H9 (cell line): ENCODE measurements around the gene YRDC. TPM values are rescaled to one million over a fixed set of nuclear protein-coding genes. Genes with fewer than 3 reads are reported as not detected.

Experiments
- DNase-seq: peaks from one replicate; pipeline ENCODE4 v3.0.0-alpha.2; 2017
- H2AFZ ChIP-seq: one replicate; pipeline ENCODE4 v1.6.1; 2013; ENCODE audit warnings: mild to moderate bottlenecking, low read length, control low read depth, moderate library complexity
- H2AK5ac ChIP-seq: 2 replicates; pipeline ENCODE4 v1.6.1; 2013; ENCODE audit warnings: low read length, control low read depth, mixed read lengths; ENCODE audit not compliant: insufficient read length
- H2BK120ac ChIP-seq: one replicate; pipeline ENCODE4 v1.6.1; 2013; ENCODE audit warnings: low read depth, mild to moderate bottlenecking, low read length, control low read depth, inconsistent platforms; ENCODE audit not compliant: poor library complexity, severe bottlenecking
- H2BK12ac ChIP-seq: 2 replicates; pipeline ENCODE4 v1.6.1; 2013; ENCODE audit warnings: low read length, control low read depth, mixed read lengths, low read depth; ENCODE audit not compliant: insufficient read length
- H2BK15ac ChIP-seq: 2 replicates; pipeline ENCODE4 v1.6.1; 2013; ENCODE audit warnings: low read depth, low read length, control low read depth
- H2BK20ac ChIP-seq: one replicate; pipeline ENCODE4 v1.6.1; 2013; ENCODE audit warnings: low read depth, mild to moderate bottlenecking, low read length, control low read depth, inconsistent platforms; ENCODE audit not compliant: poor library complexity, severe bottlenecking
- H2BK5ac ChIP-seq: 2 replicates; pipeline ENCODE4 v1.6.1; 2013; ENCODE audit warnings: low read length, control low read depth, mixed read lengths; ENCODE audit not compliant: insufficient read length
- H3K14ac ChIP-seq: 2 replicates; pipeline ENCODE4 v1.6.1; 2013; ENCODE audit warnings: low read length, control low read depth; ENCODE audit not compliant: insufficient read depth
- H3K18ac ChIP-seq: 2 replicates; pipeline ENCODE4 v1.6.1; 2013; ENCODE audit warnings: low read depth, mild to moderate bottlenecking, mixed read lengths, low read length, control low read depth; ENCODE audit not compliant: insufficient read length
- H3K23ac ChIP-seq: 2 replicates; pipeline ENCODE4 v1.6.1; 2013; ENCODE audit warnings: low read length, control low read depth, mixed read lengths, low read depth; ENCODE audit not compliant: insufficient read length
- H3K23me2 ChIP-seq: 2 replicates; pipeline ENCODE4 v1.6.1; 2013; ENCODE audit warnings: low read depth, mild to moderate bottlenecking, mixed read lengths, low read length, control low read depth; ENCODE audit not compliant: insufficient read length, poor library complexity, severe bottlenecking
- H3K27ac ChIP-seq: 2 replicates; pipeline ENCODE4 v1.5.1; 2013; ENCODE audit warnings: low read length, control low read depth, mixed read lengths, low read depth; ENCODE audit not compliant: insufficient read length
- H3K27me3 ChIP-seq: 2 replicates; pipeline ENCODE4 v1.6.1; 2013; ENCODE audit warnings: low read length, control low read depth, inconsistent platforms; ENCODE audit not compliant: insufficient read depth
- H3K4ac ChIP-seq: 2 replicates; pipeline ENCODE4 v1.6.1; 2013; ENCODE audit warnings: low read depth, mild to moderate bottlenecking, control low read depth, inconsistent platforms, low read length, moderate library complexity
- H3K4me1 ChIP-seq: 2 replicates; pipeline ENCODE4 v1.6.1; 2013; ENCODE audit warnings: low read length, control low read depth, inconsistent platforms; ENCODE audit not compliant: insufficient read depth
- H3K4me2 ChIP-seq: 2 replicates; pipeline ENCODE4 v1.6.1; 2013; ENCODE audit warnings: low read length, control low read depth, mixed read lengths; ENCODE audit not compliant: insufficient read length, insufficient read depth
- H3K56ac ChIP-seq: 2 replicates; pipeline ENCODE4 v1.6.1; 2013; ENCODE audit warnings: low read depth, mild to moderate bottlenecking, mixed read lengths, low read length, control low read depth; ENCODE audit not compliant: insufficient read length
- H3K79me1 ChIP-seq: 2 replicates; pipeline ENCODE4 v1.6.1; 2013; ENCODE audit warnings: low read depth, mild to moderate bottlenecking, moderate library complexity, low read length, control low read depth, inconsistent platforms; ENCODE audit not compliant: insufficient read depth, poor library complexity, severe bottlenecking
- H3K79me2 ChIP-seq: 2 replicates; pipeline ENCODE4 v1.6.1; 2013; ENCODE audit warnings: low read length, control low read depth, inconsistent platforms; ENCODE audit not compliant: insufficient read depth
- H3K9ac ChIP-seq: 2 replicates; pipeline ENCODE4 v1.6.1; 2013; ENCODE audit warnings: low read length, control low read depth, mixed read lengths; ENCODE audit not compliant: insufficient read length; ENCODE audit errors: extremely low read depth
- H3K9me3 ChIP-seq: one replicate; pipeline ENCODE4 v1.6.1; 2013; ENCODE audit warnings: low read depth, low read length, inconsistent platforms; ENCODE audit not compliant: control insufficient read depth
- H3T11ph ChIP-seq: one replicate; pipeline ENCODE4 v1.6.1; 2013; ENCODE audit warnings: mild to moderate bottlenecking, low read length, control low read depth, inconsistent platforms
- H4K20me1 ChIP-seq: one replicate; pipeline ENCODE4 v1.6.1; 2013; ENCODE audit not compliant: control insufficient read depth, insufficient read length, insufficient read depth
- H4K5ac ChIP-seq: 2 replicates; pipeline ENCODE4 v1.6.1; 2013; ENCODE audit warnings: low read depth, mild to moderate bottlenecking, mixed read lengths, low read length, control low read depth; ENCODE audit not compliant: insufficient read length
- H4K8ac ChIP-seq: replicated peaks from 2 replicates; pipeline ENCODE4 v1.6.1; 2013; ENCODE audit warnings: low read length, control low read depth, mixed read lengths, low read depth; ENCODE audit not compliant: insufficient read length
- H4K91ac ChIP-seq: 2 replicates; pipeline ENCODE4 v1.6.1; 2013; ENCODE audit warnings: low read depth, mild to moderate bottlenecking, moderate library complexity, mixed read lengths, low read length, control low read depth; ENCODE audit not compliant: insufficient read length
- H3K27ac Mint-ChIP-seq, 3 experiments: 2 replicates in 2 of 3; 3 replicates in 1 of 3; pipeline ENCODE4 v1.8.0; 2020 to 2021; ENCODE audit warnings: mixed read lengths in 3 of 3, mild to moderate bottlenecking in 1 of 3, moderate library complexity in 1 of 3
- H3K27me3 Mint-ChIP-seq: 2 replicates; pipeline ENCODE4 v1.8.0; 2021; ENCODE audit warnings: low read depth, mild to moderate bottlenecking, moderate library complexity, mixed read lengths
- H3K36me3 Mint-ChIP-seq, 3 experiments: 2 replicates in 2 of 3; 3 replicates in 1 of 3; pipeline ENCODE4 v1.8.0; 2020 to 2021; ENCODE audit warnings: low read depth in 3 of 3, mixed read lengths in 3 of 3; ENCODE audit not compliant: insufficient read depth in 1 of 3
- H3K4me1 Mint-ChIP-seq, 2 experiments: 2 replicates each; pipeline ENCODE4 v1.8.0; 2020; ENCODE audit warnings: mixed read lengths in 2 of 2
- H3K4me3 Mint-ChIP-seq, 2 experiments: 2 replicates in 1 of 2; 3 replicates in 1 of 2; pipeline ENCODE4 v1.8.0; 2020 to 2021; ENCODE audit warnings: mild to moderate bottlenecking in 2 of 2, mixed read lengths in 2 of 2, moderate library complexity in 1 of 2
- H3K9me3 Mint-ChIP-seq, 2 experiments: 2 replicates in 1 of 2; 3 replicates in 1 of 2; pipeline ENCODE4 v1.8.0; 2020; ENCODE audit warnings: mild to moderate bottlenecking in 2 of 2, mixed read lengths in 2 of 2, moderate library complexity in 1 of 2
- WGBS: extraction: QIAGEN DNeasy Blood & Tissue Kit; methylation state at CpG from one replicate; pipeline ENCODE4 v1.1.7; 2013; ENCODE audit warnings: missing lambda C conversion rate, low lambda C conversion rate, mixed read lengths; ENCODE audit not compliant: insufficient read length; ENCODE audit errors: extremely low coverage; 5-methylcytosine and 5-hydroxymethylcytosine counted together
- total RNA-seq: library from RNA; stranded (reverse); gene quantifications from 2 replicates; pipeline ENCODE4 v1.2.1, GENCODE V29; 2021
- TF ChIP-seq, protein P1 (sequence below): fragments of 200-600 bp; sonication (generic); conservative IDR thresholded peaks from 3 replicates; pipeline ENCODE4 v1.8.0; 2021; ENCODE audit warnings: antibody characterized with exemption, mild to moderate bottlenecking

The YRDC gene
- total RNA-seq, 1 experiment from 2014 or later, result 28.0 TPM

- H3K27ac Mint-ChIP-seq, result no peak overlapping the region
- H3K79me1 ChIP-seq, result peaks cover 8% of the 10 kb centered on the region
- no peak overlapping the region for H3K23ac ChIP-seq
- H3K56ac ChIP-seq, result no peak overlapping the region
- H3K27me3 ChIP-seq, result no peaks in the 10 kb centered on the region
- H3K4me3 Mint-ChIP-seq, result no peak overlapping the region
- no peak overlapping the region for H2BK15ac ChIP-seq
- TF ChIP-seq, protein P1, sequence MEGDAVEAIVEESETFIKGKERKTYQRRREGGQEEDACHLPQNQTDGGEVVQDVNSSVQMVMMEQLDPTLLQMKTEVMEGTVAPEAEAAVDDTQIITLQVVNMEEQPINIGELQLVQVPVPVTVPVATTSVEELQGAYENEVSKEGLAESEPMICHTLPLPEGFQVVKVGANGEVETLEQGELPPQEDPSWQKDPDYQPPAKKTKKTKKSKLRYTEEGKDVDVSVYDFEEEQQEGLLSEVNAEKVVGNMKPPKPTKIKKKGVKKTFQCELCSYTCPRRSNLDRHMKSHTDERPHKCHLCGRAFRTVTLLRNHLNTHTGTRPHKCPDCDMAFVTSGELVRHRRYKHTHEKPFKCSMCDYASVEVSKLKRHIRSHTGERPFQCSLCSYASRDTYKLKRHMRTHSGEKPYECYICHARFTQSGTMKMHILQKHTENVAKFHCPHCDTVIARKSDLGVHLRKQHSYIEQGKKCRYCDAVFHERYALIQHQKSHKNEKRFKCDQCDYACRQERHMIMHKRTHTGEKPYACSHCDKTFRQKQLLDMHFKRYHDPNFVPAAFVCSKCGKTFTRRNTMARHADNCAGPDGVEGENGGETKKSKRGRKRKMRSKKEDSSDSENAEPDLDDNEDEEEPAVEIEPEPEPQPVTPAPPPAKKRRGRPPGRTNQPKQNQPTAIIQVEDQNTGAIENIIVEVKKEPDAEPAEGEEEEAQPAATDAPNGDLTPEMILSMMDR, result no peak
- no peak overlapping the region for H3K4me2 ChIP-seq
- H4K5ac ChIP-seq, result no peak overlapping the region
- H4K20me1 ChIP-seq, result no peaks in the 10 kb centered on the region
- no peaks in the 10 kb centered on the region for H3K27me3 Mint-ChIP-seq
- no peak overlapping the region for H3K14ac ChIP-seq
- no peak overlapping the region for H4K91ac ChIP-seq
- H3K9me3 ChIP-seq, result no peaks in the 10 kb centered on the region
- no peak overlapping the region for H2AFZ ChIP-seq
- H3K9me3 Mint-ChIP-seq, result no peaks in the 10 kb centered on the region
- no CpG with 5 or more reads among the region's 6 CpGs for WGBS
- no peak overlapping the region for H2BK5ac ChIP-seq
- H3K9ac ChIP-seq, result no peak overlapping the region
- no peak overlapping the region for H3T11ph ChIP-seq
- no peak overlapping the region for H2BK120ac ChIP-seq
- no peak overlapping the region for H2BK20ac ChIP-seq
- H3K23me2 ChIP-seq, result peaks cover 4% of the 10 kb centered on the region
- H3K4me1 Mint-ChIP-seq, result peaks cover 3 to 9% of the 10 kb centered on the region in 2 experiments
- H4K8ac ChIP-seq, result no peak overlapping the region
- no peak overlapping the region for H2BK12ac ChIP-seq
- H3K4ac ChIP-seq, result no peak overlapping the region
- peaks cover 4% of the 10 kb centered on the region; the same call in 1 of the 2 replicates for H3K79me2 ChIP-seq
- H2AK5ac ChIP-seq, result no peak overlapping the region
- no peak overlapping the region for H3K18ac ChIP-seq
- DNase-seq, result no peak
- no peaks in the 10 kb centered on the region for H3K4me1 ChIP-seq
- peaks cover 1 to 24% (median 16%) of the 10 kb centered on the region in 3 experiments for H3K36me3 Mint-ChIP-seq
- no peak overlapping the region for H3K27ac ChIP-seq
Measured at GRCh38 chr1:37854406-37854805, 46.4 kb upstream of the YRDC start.
